H1 (cell line): ENCODE data around the gene VPREB1. TPM values are rescaled to one million over a fixed set of nuclear protein-coding genes. Genes with fewer than 3 reads are reported as not detected.

Experiments
- CTCF ChIA-PET: fragments of 300-600 bp; sonication (Branson Sonifier 250); formaldehyde crosslinking; loops from one replicate; lab custom pipeline; 2021; ENCODE audit not compliant: partially characterized antibody; lab: Charles Lee
- POLR2A ChIA-PET: fragments of 300-600 bp; sonication (Branson Sonifier 250); formaldehyde crosslinking; loops from one replicate; lab custom pipeline; 2021; ENCODE audit warnings: inconsistent platforms; ENCODE audit not compliant: partially characterized antibody; lab: Charles Lee
- DNase-seq, 2 experiments: peaks; one replicate each; pipeline versions ENCODE4 v3.0.0 to v3.0.0-alpha.2; 2010 to 2022; ENCODE audit warnings: low spot score in 2 of 2, low read depth in 1 of 2, mixed read lengths in 1 of 2
- FAIRE-seq: peaks from 2 replicates; lab custom pipeline; 2011; peaks lifted over from hg19 to GRCh38; lab: Jason Lieb, UNC
- H2AFZ ChIP-seq: 2 replicates; pipeline ENCODE4 v1.8.1; 2012; ENCODE audit warnings: low read length, inconsistent platforms
- H2AK5ac ChIP-seq: 2 replicates; pipeline ENCODE4 v1.6.1; 2013; ENCODE audit warnings: low read depth, low read length
- H2BK120ac ChIP-seq: replicated peaks from 2 replicates; pipeline ENCODE3; 2013; ENCODE audit warnings: low read depth, low read length, inconsistent platforms
- H2BK12ac ChIP-seq: 2 replicates; pipeline ENCODE4 v1.6.1; 2013; ENCODE audit warnings: low read depth, low read length
- H2BK15ac ChIP-seq: 2 replicates; pipeline ENCODE4 v1.6.1; 2013; ENCODE audit warnings: low read length
- H2BK20ac ChIP-seq: 2 replicates; pipeline ENCODE4 v1.6.1; 2013; ENCODE audit warnings: low read length
- H2BK5ac ChIP-seq: 2 replicates; pipeline ENCODE4 v1.6.1; 2013; ENCODE audit warnings: low read depth, low read length
- H3K14ac ChIP-seq: 2 replicates; pipeline ENCODE4 v1.6.1; 2013; ENCODE audit warnings: inconsistent platforms; ENCODE audit not compliant: insufficient read length
- H3K18ac ChIP-seq: 2 replicates; pipeline ENCODE4 v1.6.1; 2013; ENCODE audit warnings: low read length; ENCODE audit errors: extremely low read depth
- H3K23ac ChIP-seq: 2 replicates; pipeline ENCODE4 v1.6.1; 2013; ENCODE audit warnings: inconsistent platforms; ENCODE audit not compliant: insufficient read length
- H3K23me2 ChIP-seq: 2 replicates; pipeline ENCODE4 v1.6.1; 2013; ENCODE audit warnings: low read depth, low read length
- H3K27ac ChIP-seq: 2 replicates; pipeline ENCODE4 v1.6.1; 2011; ENCODE audit warnings: low read depth, low read length, inconsistent platforms
- H3K27me3 ChIP-seq, 4 experiments: replicated peaks in 1 of 4; 1 replicate in 1 of 4; 2 replicates in 3 of 4; pipeline versions ENCODE4 v1.6.1 to v1.8.1; 2011 to 2013; ENCODE audit warnings: low read length in 3 of 4, mild to moderate bottlenecking in 3 of 4, inconsistent platforms in 2 of 4, mixed read lengths in 2 of 4, moderate library complexity in 1 of 4; ENCODE audit not compliant: control insufficient read depth in 3 of 4, insufficient read depth in 3 of 4; ENCODE audit errors: extremely low read depth in 1 of 4
- H3K36me3 ChIP-seq, 4 experiments: 2 replicates each; pipeline versions ENCODE4 v1.6.1 to v1.8.1; 2011 to 2013; ENCODE audit warnings: mild to moderate bottlenecking in 4 of 4, low read length in 3 of 4, moderate library complexity in 2 of 4, control low read depth in 1 of 4, inconsistent platforms in 1 of 4; ENCODE audit not compliant: insufficient read depth in 4 of 4, control insufficient read depth in 2 of 4
- H3K4ac ChIP-seq: replicated peaks from 2 replicates; pipeline ENCODE3; 2013; ENCODE audit warnings: low read length, low read depth, mixed read lengths, inconsistent platforms; ENCODE audit not compliant: insufficient read length
- H3K4me1 ChIP-seq, 4 experiments: replicated peaks in 1 of 4; 1 replicate in 1 of 4; 2 replicates in 3 of 4; pipeline versions ENCODE4 v1.6.1 to v1.8.1; 2011 to 2013; ENCODE audit warnings: low read length in 3 of 4, inconsistent platforms in 2 of 4, mixed read lengths in 1 of 4; ENCODE audit not compliant: insufficient read depth in 4 of 4, control insufficient read depth in 3 of 4
- H3K4me2 ChIP-seq, 2 experiments: 2 replicates each; pipeline versions ENCODE4 v1.6.1 to v1.8.1; 2011 to 2013; ENCODE audit warnings: low read depth in 2 of 2, low read length in 2 of 2, control low read depth in 1 of 2, inconsistent platforms in 1 of 2, mild to moderate bottlenecking in 1 of 2; ENCODE audit not compliant: insufficient read depth in 1 of 2
- H3K4me3 ChIP-seq, 4 experiments: fragments of 200-600, 300-600 bp in 1 of 4; sonication (generic), shearing (Covaris generic), sonication (Bioruptor Twin) in 1 of 4; 2 replicates each; pipeline versions ENCODE4 v1.5.1 to v1.8.1; 2011 to 2016; ENCODE audit warnings: low read length in 4 of 4, low read depth in 3 of 4, control low read depth in 2 of 4, inconsistent platforms in 2 of 4, mild to moderate bottlenecking in 2 of 4, mixed read lengths in 1 of 4, moderate library complexity in 1 of 4; ENCODE audit not compliant: insufficient read depth in 2 of 4; ENCODE audit errors: extremely low read depth in 1 of 4
- H3K56ac ChIP-seq: replicated peaks from 2 replicates; pipeline ENCODE3; 2013; ENCODE audit warnings: low read depth, mild to moderate bottlenecking, mixed read lengths, low read length, inconsistent platforms; ENCODE audit not compliant: insufficient read length
- H3K79me1 ChIP-seq: 2 replicates; pipeline ENCODE4 v1.6.1; 2013; ENCODE audit warnings: low read depth, low read length, control low read depth
- H3K79me2 ChIP-seq, 2 experiments: 2 replicates each; pipeline versions ENCODE4 v1.6.1 to v1.8.1; 2012 to 2013; ENCODE audit warnings: low read length in 2 of 2, mild to moderate bottlenecking in 2 of 2, inconsistent platforms in 1 of 2; ENCODE audit not compliant: insufficient read depth in 2 of 2, control insufficient read depth in 1 of 2
- H3K9ac ChIP-seq, 4 experiments: replicated peaks in 1 of 4; 1 replicate in 1 of 4; 2 replicates in 3 of 4; pipeline versions ENCODE4 v1.6.1 to v1.8.1; 2011 to 2013; ENCODE audit warnings: low read depth in 3 of 4, low read length in 3 of 4, control low read depth in 2 of 4, mild to moderate bottlenecking in 2 of 4, moderate library complexity in 2 of 4, inconsistent platforms in 1 of 4; ENCODE audit errors: extremely low read depth in 1 of 4
- H3K9me3 ChIP-seq, 2 experiments: 2 replicates each; pipeline versions ENCODE4 v1.6.1 to v1.8.1; 2012 to 2013; ENCODE audit warnings: mild to moderate bottlenecking in 2 of 2, moderate library complexity in 2 of 2, control low read depth in 1 of 2, inconsistent platforms in 1 of 2, low read depth in 1 of 2, low read length in 1 of 2, mixed read lengths in 1 of 2; ENCODE audit not compliant: insufficient read depth in 2 of 2
- H4K20me1 ChIP-seq, 2 experiments: replicated peaks in 1 of 2; 2 replicates each; pipeline versions ENCODE3 to v1.8.1; 2011 to 2013; ENCODE audit warnings: inconsistent platforms in 2 of 2, low read length in 2 of 2, mild to moderate bottlenecking in 1 of 2; ENCODE audit not compliant: insufficient read depth in 2 of 2, control insufficient read depth in 1 of 2
- H4K5ac ChIP-seq: 2 replicates; pipeline ENCODE4 v1.6.1; 2013; ENCODE audit warnings: low read length, low read depth, mixed read lengths, inconsistent platforms; ENCODE audit not compliant: insufficient read length
- H4K8ac ChIP-seq: 2 replicates; pipeline ENCODE4 v1.8.0; 2013; ENCODE audit warnings: mild to moderate bottlenecking, moderate library complexity, low read length, inconsistent platforms; ENCODE audit not compliant: insufficient read depth; ENCODE audit errors: extremely low read depth
- H4K91ac ChIP-seq: replicated peaks from 2 replicates; pipeline ENCODE3; 2013; ENCODE audit warnings: low read length, mixed read lengths, inconsistent platforms; ENCODE audit not compliant: insufficient read length
- BACH1 ChIP-seq: IDR thresholded peaks from 2 replicates; pipeline ENCODE4 v1.6.1; 2012; ENCODE audit warnings: low read length, improper control_type of control experiment
- CREB1 ChIP-seq: IDR thresholded peaks from 2 replicates; pipeline ENCODE4 v1.6.1; 2012; ENCODE audit warnings: inconsistent platforms
- HDAC2 ChIP-seq, 2 experiments: fragments of 300-600 bp in 1 of 2; sonication (generic) in 1 of 2; IDR thresholded peaks; 2 replicates each; pipeline ENCODE4 v1.6.1; 2011 to 2012; ENCODE audit warnings: low read depth in 2 of 2, low read length in 2 of 2, mild to moderate bottlenecking in 2 of 2, moderate library complexity in 2 of 2, borderline replicate concordance in 1 of 2, inconsistent platforms in 1 of 2
- SP1 ChIP-seq: IDR thresholded peaks from 2 replicates; pipeline ENCODE4 v1.6.1; 2011; ENCODE audit warnings: low read depth, low read length
- WGBS, 2 experiments: shearing (Covaris generic) in 1 of 2; methylation state at CpG; one replicate each; pipeline versions ENCODE4 v1.1.6 to v1.1.7; 2013 to 2015; ENCODE audit warnings: low lambda C conversion rate in 2 of 2, mixed read lengths in 2 of 2, inconsistent platforms in 1 of 2, low coverage in 1 of 2, missing lambda C conversion rate in 1 of 2; ENCODE audit not compliant: insufficient replicate concordance in 2 of 2, insufficient coverage in 1 of 2, insufficient read length in 1 of 2; ENCODE audit errors: extremely low coverage in 1 of 2, missing lambda C conversion rate in 1 of 2; 5-methylcytosine and 5-hydroxymethylcytosine counted together
- polyA plus RNA-seq, 7 experiments: library from polyadenylated mRNA; depleted of rRNA in 3 of 7; stranded (reverse) in 5 of 7; unstranded in 2 of 7; fragments of >200 nt in 5 of 7; fragments of 200-250 nt in 2 of 7; gene quantifications; 1 replicate in 5 of 7; 2 replicates in 1 of 7; 4 replicates in 1 of 7; pipeline versions ENCODE4 v1.2.1 to v1.2.3, GENCODE V29; 2011 to 2013; ENCODE audit warnings: missing spikeins in 2 of 7, mixed read lengths in 2 of 7
- total RNA-seq: library from RNA; stranded (reverse); fragmentation: NEBNext Ultra II Directional; extraction: Animal tissue kit (Norgen Biotek cat#: 25700); gene quantifications from 2 replicates; pipeline ENCODE4 v1.2.1, GENCODE V29; 2021

VPREB1 gene
- total and polyA plus RNA-seq, 2 of the 8 experiments (the other 6 are each of a cell fraction or from before 2014, with no cell fraction given), result not detected

DNA sequence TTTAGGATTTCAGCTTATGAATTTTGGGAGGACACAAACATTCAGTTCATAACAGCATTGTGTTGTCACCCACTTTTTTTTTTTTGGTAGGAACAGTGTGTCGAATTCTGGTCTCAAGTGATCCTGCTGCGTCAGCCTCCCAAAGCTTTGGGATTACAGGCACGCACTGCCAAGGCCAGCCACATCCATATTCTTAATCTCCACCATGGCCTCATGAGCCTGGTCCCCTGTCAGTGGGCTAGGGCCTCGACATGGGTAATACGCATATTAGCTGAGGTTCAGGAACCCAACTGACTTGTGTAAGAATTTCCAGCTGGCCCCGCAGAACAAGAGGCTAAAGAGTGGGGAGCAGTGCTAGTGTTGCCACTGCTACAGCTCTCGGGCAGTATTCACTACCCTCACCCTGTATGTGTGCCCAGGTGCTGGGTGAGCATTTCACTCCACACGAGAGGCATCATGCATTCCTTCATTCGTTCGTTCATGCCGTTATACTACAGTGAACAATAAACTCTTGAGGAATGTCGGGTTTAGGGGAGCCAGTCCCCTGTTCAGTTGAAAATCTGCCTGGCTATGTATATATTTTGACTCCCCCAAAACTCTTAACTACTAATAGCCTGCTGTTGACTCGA, 5.2 kb upstream of the VPREB1 start:
- Histone ChIP-seq H2BK20ac (no peak overlapping the region), H3K56ac (no peak overlapping the region), H3K79me2 (no peaks in the 10 kb centered on the region), H3K4me2 (no peak overlapping the region), H2BK12ac (no peak overlapping the region), H3K79me1 (no peaks in the 10 kb centered on the region), H2AK5ac (no peak overlapping the region), H3K9ac (no peak overlapping the region), H4K20me1 (peaks cover 2 to 7% of the 10 kb centered on the region in 2 experiments), H3K23ac (no peak overlapping the region), H3K36me3 (no peaks in the 10 kb centered on the region), H3K4me3 (no peak overlapping the region), H4K8ac (no peak overlapping the region), H3K14ac (no peak overlapping the region), H3K27ac (no peak overlapping the region), H4K91ac (no peak overlapping the region), H3K23me2 (no peaks in the 10 kb centered on the region), H3K4ac (no peak overlapping the region), H3K18ac (no peak overlapping the region), H2AFZ (no peak overlapping the region), H2BK15ac (no peak overlapping the region), H3K4me1 (no peaks in the 10 kb centered on the region), H3K9me3 (no peaks in the 10 kb centered on the region), H3K27me3 (peaks cover 80 to 99% (median 97%) of the 10 kb centered on the region in 4 experiments), H4K5ac (no peak overlapping the region), H2BK120ac (no peak overlapping the region), H2BK5ac (no peak overlapping the region)
- WGBS, 2 experiments, result 75% methylated on average over 13 of the region's 13 CpGs; no CpG with 5 or more reads in 1 of the 2 experiments
- DNase-seq (no peak), FAIRE-seq (no peak)
- ChIA-PET POLR2A (no interaction called here), CTCF (interaction anchor here (0.9 to 4.8 kb wide), 3 partner anchors 13 to 32 kb away, joined by 4 to 22 read pairs (median 6); no protein-coding TSS in a partner anchor)
- no peak for TF ChIP-seq HDAC2 (IDR thresholded peaks at IDR 0.05; ENCODE audit: borderline replicate concordance in 1 of 2, low read depth in 2 of 2, low read length in 2 of 2)
- TF ChIP-seq BACH1, result no peak
- TF ChIP-seq CREB1, result no peak
- no peak for TF ChIP-seq SP1
